ENCODE measurements around the gene ERI3.

GRCh38 chr1:44346184-44346583 is 8.9 kb downstream of the ERI3 start:
- TF ChIP-seq CTCF (IDR thresholded peaks at IDR 0.05) (no peak), EP300 (IDR thresholded peaks at IDR 0.05) (no peak), POLR2A (IDR thresholded peaks at IDR 0.05) (no peak)

Data from gastroesophageal sphincter (tissue), 3 donors.